H9 (cell line): Measurements from ENCODE around the gene ACADS. TPM values are rescaled to one million over a fixed set of nuclear protein-coding genes. Genes with fewer than 3 reads are reported as not detected.

ENCODE experiments used
- DNase-seq: peaks from one replicate; pipeline ENCODE4 v3.0.0-alpha.2; 2017
- H2AFZ ChIP-seq: one replicate; pipeline ENCODE4 v1.6.1; 2013; ENCODE audit warnings: mild to moderate bottlenecking, low read length, control low read depth, moderate library complexity
- H2AK5ac ChIP-seq: 2 replicates; pipeline ENCODE4 v1.6.1; 2013; ENCODE audit warnings: low read length, control low read depth, mixed read lengths; ENCODE audit not compliant: insufficient read length
- H2BK120ac ChIP-seq: one replicate; pipeline ENCODE4 v1.6.1; 2013; ENCODE audit warnings: low read depth, mild to moderate bottlenecking, low read length, control low read depth, inconsistent platforms; ENCODE audit not compliant: poor library complexity, severe bottlenecking
- H2BK12ac ChIP-seq: 2 replicates; pipeline ENCODE4 v1.6.1; 2013; ENCODE audit warnings: low read length, control low read depth, mixed read lengths, low read depth; ENCODE audit not compliant: insufficient read length
- H2BK15ac ChIP-seq: 2 replicates; pipeline ENCODE4 v1.6.1; 2013; ENCODE audit warnings: low read depth, low read length, control low read depth
- H2BK20ac ChIP-seq: one replicate; pipeline ENCODE4 v1.6.1; 2013; ENCODE audit warnings: low read depth, mild to moderate bottlenecking, low read length, control low read depth, inconsistent platforms; ENCODE audit not compliant: poor library complexity, severe bottlenecking
- H2BK5ac ChIP-seq: 2 replicates; pipeline ENCODE4 v1.6.1; 2013; ENCODE audit warnings: low read length, control low read depth, mixed read lengths; ENCODE audit not compliant: insufficient read length
- H3K14ac ChIP-seq: 2 replicates; pipeline ENCODE4 v1.6.1; 2013; ENCODE audit warnings: low read length, control low read depth; ENCODE audit not compliant: insufficient read depth
- H3K18ac ChIP-seq: 2 replicates; pipeline ENCODE4 v1.6.1; 2013; ENCODE audit warnings: low read depth, mild to moderate bottlenecking, mixed read lengths, low read length, control low read depth; ENCODE audit not compliant: insufficient read length
- H3K23ac ChIP-seq: 2 replicates; pipeline ENCODE4 v1.6.1; 2013; ENCODE audit warnings: low read length, control low read depth, mixed read lengths, low read depth; ENCODE audit not compliant: insufficient read length
- H3K23me2 ChIP-seq: 2 replicates; pipeline ENCODE4 v1.6.1; 2013; ENCODE audit warnings: low read depth, mild to moderate bottlenecking, mixed read lengths, low read length, control low read depth; ENCODE audit not compliant: insufficient read length, poor library complexity, severe bottlenecking
- H3K27ac ChIP-seq: 2 replicates; pipeline ENCODE4 v1.5.1; 2013; ENCODE audit warnings: low read length, control low read depth, mixed read lengths, low read depth; ENCODE audit not compliant: insufficient read length
- H3K27me3 ChIP-seq: 2 replicates; pipeline ENCODE4 v1.6.1; 2013; ENCODE audit warnings: low read length, control low read depth, inconsistent platforms; ENCODE audit not compliant: insufficient read depth
- H3K4ac ChIP-seq: 2 replicates; pipeline ENCODE4 v1.6.1; 2013; ENCODE audit warnings: low read depth, mild to moderate bottlenecking, control low read depth, inconsistent platforms, low read length, moderate library complexity
- H3K4me1 ChIP-seq: 2 replicates; pipeline ENCODE4 v1.6.1; 2013; ENCODE audit warnings: low read length, control low read depth, inconsistent platforms; ENCODE audit not compliant: insufficient read depth
- H3K4me2 ChIP-seq: 2 replicates; pipeline ENCODE4 v1.6.1; 2013; ENCODE audit warnings: low read length, control low read depth, mixed read lengths; ENCODE audit not compliant: insufficient read length, insufficient read depth
- H3K56ac ChIP-seq: 2 replicates; pipeline ENCODE4 v1.6.1; 2013; ENCODE audit warnings: low read depth, mild to moderate bottlenecking, mixed read lengths, low read length, control low read depth; ENCODE audit not compliant: insufficient read length
- H3K79me1 ChIP-seq: 2 replicates; pipeline ENCODE4 v1.6.1; 2013; ENCODE audit warnings: low read depth, mild to moderate bottlenecking, moderate library complexity, low read length, control low read depth, inconsistent platforms; ENCODE audit not compliant: insufficient read depth, poor library complexity, severe bottlenecking
- H3K79me2 ChIP-seq: 2 replicates; pipeline ENCODE4 v1.6.1; 2013; ENCODE audit warnings: low read length, control low read depth, inconsistent platforms; ENCODE audit not compliant: insufficient read depth
- H3K9ac ChIP-seq: 2 replicates; pipeline ENCODE4 v1.6.1; 2013; ENCODE audit warnings: low read length, control low read depth, mixed read lengths; ENCODE audit not compliant: insufficient read length; ENCODE audit errors: extremely low read depth
- H3K9me3 ChIP-seq: one replicate; pipeline ENCODE4 v1.6.1; 2013; ENCODE audit warnings: low read depth, low read length, inconsistent platforms; ENCODE audit not compliant: control insufficient read depth
- H3T11ph ChIP-seq: one replicate; pipeline ENCODE4 v1.6.1; 2013; ENCODE audit warnings: mild to moderate bottlenecking, low read length, control low read depth, inconsistent platforms
- H4K20me1 ChIP-seq: one replicate; pipeline ENCODE4 v1.6.1; 2013; ENCODE audit not compliant: control insufficient read depth, insufficient read length, insufficient read depth
- H4K5ac ChIP-seq: 2 replicates; pipeline ENCODE4 v1.6.1; 2013; ENCODE audit warnings: low read depth, mild to moderate bottlenecking, mixed read lengths, low read length, control low read depth; ENCODE audit not compliant: insufficient read length
- H4K8ac ChIP-seq: replicated peaks from 2 replicates; pipeline ENCODE4 v1.6.1; 2013; ENCODE audit warnings: low read length, control low read depth, mixed read lengths, low read depth; ENCODE audit not compliant: insufficient read length
- H4K91ac ChIP-seq: 2 replicates; pipeline ENCODE4 v1.6.1; 2013; ENCODE audit warnings: low read depth, mild to moderate bottlenecking, moderate library complexity, mixed read lengths, low read length, control low read depth; ENCODE audit not compliant: insufficient read length
- H3K27ac Mint-ChIP-seq, 3 experiments: 2 replicates in 2 of 3; 3 replicates in 1 of 3; pipeline ENCODE4 v1.8.0; 2020 to 2021; ENCODE audit warnings: mixed read lengths in 3 of 3, mild to moderate bottlenecking in 1 of 3, moderate library complexity in 1 of 3
- H3K27me3 Mint-ChIP-seq: 2 replicates; pipeline ENCODE4 v1.8.0; 2021; ENCODE audit warnings: low read depth, mild to moderate bottlenecking, moderate library complexity, mixed read lengths
- H3K36me3 Mint-ChIP-seq, 3 experiments: 2 replicates in 2 of 3; 3 replicates in 1 of 3; pipeline ENCODE4 v1.8.0; 2020 to 2021; ENCODE audit warnings: low read depth in 3 of 3, mixed read lengths in 3 of 3; ENCODE audit not compliant: insufficient read depth in 1 of 3
- H3K4me1 Mint-ChIP-seq, 2 experiments: 2 replicates each; pipeline ENCODE4 v1.8.0; 2020; ENCODE audit warnings: mixed read lengths in 2 of 2
- H3K4me3 Mint-ChIP-seq, 2 experiments: 2 replicates in 1 of 2; 3 replicates in 1 of 2; pipeline ENCODE4 v1.8.0; 2020 to 2021; ENCODE audit warnings: mild to moderate bottlenecking in 2 of 2, mixed read lengths in 2 of 2, moderate library complexity in 1 of 2
- H3K9me3 Mint-ChIP-seq, 2 experiments: 2 replicates in 1 of 2; 3 replicates in 1 of 2; pipeline ENCODE4 v1.8.0; 2020; ENCODE audit warnings: mild to moderate bottlenecking in 2 of 2, mixed read lengths in 2 of 2, moderate library complexity in 1 of 2
- CTCF ChIP-seq: fragments of 200-600 bp; sonication (generic); conservative IDR thresholded peaks from 3 replicates; pipeline ENCODE4 v1.8.0; 2021; ENCODE audit warnings: antibody characterized with exemption, mild to moderate bottlenecking
- WGBS: extraction: QIAGEN DNeasy Blood & Tissue Kit; methylation state at CpG from one replicate; pipeline ENCODE4 v1.1.7; 2013; ENCODE audit warnings: missing lambda C conversion rate, low lambda C conversion rate, mixed read lengths; ENCODE audit not compliant: insufficient read length; ENCODE audit errors: extremely low coverage; 5-methylcytosine and 5-hydroxymethylcytosine counted together
- total RNA-seq: library from RNA; stranded (reverse); gene quantifications from 2 replicates; pipeline ENCODE4 v1.2.1, GENCODE V29; 2021

ACADS gene
- total RNA-seq, 1 experiment from 2014 or later: 8.3 TPM

DNA sequence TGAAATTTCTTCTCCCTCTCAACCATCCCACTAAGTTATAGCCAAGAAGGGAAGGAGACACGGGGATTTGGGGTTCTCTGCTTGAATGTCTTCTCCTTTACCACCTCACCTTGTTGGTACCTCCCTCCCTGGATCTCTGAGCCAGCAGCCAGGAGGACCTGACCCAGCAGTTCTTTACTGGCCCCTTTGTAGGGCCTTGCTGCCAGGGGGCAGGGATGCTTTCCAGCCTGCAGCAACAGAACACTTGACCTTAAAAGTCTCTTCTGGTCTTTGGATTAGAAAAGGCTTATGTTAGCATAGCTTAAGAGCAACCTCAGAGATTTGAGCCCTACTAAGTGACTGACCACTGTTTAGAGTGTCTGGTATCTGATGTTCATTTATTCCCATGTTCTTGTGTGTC is 28.3 kb upstream of the ACADS start:
- no peaks in the 10 kb centered on the region for H3K27me3 ChIP-seq
- H3K36me3 Mint-ChIP-seq: peaks cover 51 to 83% (median 75%) of the 10 kb centered on the region in 3 experiments; a peak in 6 of 7 replicates
- no peaks in the 10 kb centered on the region for H4K20me1 ChIP-seq
- H3K27me3 Mint-ChIP-seq: no peaks in the 10 kb centered on the region
- H3K23me2 ChIP-seq: no peaks in the 10 kb centered on the region
- no peaks in the 10 kb centered on the region for H3K4me1 ChIP-seq
- DNase-seq: no peak
- no peak overlapping the region for H3K14ac ChIP-seq
- no peak overlapping the region for H3K4me2 ChIP-seq
- no peak overlapping the region for H3T11ph ChIP-seq
- H4K8ac ChIP-seq: no peak overlapping the region
- H3K9me3 Mint-ChIP-seq: no peaks in the 10 kb centered on the region
- H4K5ac ChIP-seq: no peak overlapping the region
- H3K79me2 ChIP-seq: no peaks in the 10 kb centered on the region
- H2BK15ac ChIP-seq: no peak overlapping the region
- H3K79me1 ChIP-seq: no peaks in the 10 kb centered on the region
- H3K4me3 Mint-ChIP-seq: no peak overlapping the region
- H3K18ac ChIP-seq: no peak overlapping the region
- no peak overlapping the region for H3K9ac ChIP-seq
- no peaks in the 10 kb centered on the region for H3K9me3 ChIP-seq
- no peak overlapping the region for H2BK120ac ChIP-seq
- no peak overlapping the region for H2AFZ ChIP-seq
- peaks cover 23 to 24% of the 10 kb centered on the region in 2 experiments for H3K4me1 Mint-ChIP-seq
- no peak overlapping the region for H3K23ac ChIP-seq
- no peak overlapping the region for H2BK20ac ChIP-seq
- no peak overlapping the region for H3K27ac ChIP-seq
- no CpG with 5 or more reads among the region's 1 CpG for WGBS
- TF ChIP-seq CTCF: no peak
- no peak overlapping the region for H3K56ac ChIP-seq
- no peak overlapping the region for H4K91ac ChIP-seq
- H3K27ac Mint-ChIP-seq: peak overlapping the region in 1 of 3 experiments; percentile 24; a peak in 2 of 7 replicates
- no peak overlapping the region for H2BK12ac ChIP-seq
- no peak overlapping the region for H2BK5ac ChIP-seq
- no peak overlapping the region for H2AK5ac ChIP-seq
- H3K4ac ChIP-seq: no peak overlapping the region
